H9 (cell line): ENCODE data around the gene MANF. TPM values are rescaled to one million over a fixed set of nuclear protein-coding genes. Genes with fewer than 3 reads are reported as not detected.
A peak's percentile ranks its signal among the peaks of the same experiment; 100 is the strongest.

Experiments
- DNase-seq: peaks from one replicate; pipeline ENCODE4 v3.0.0-alpha.2; 2017
- H2AFZ ChIP-seq: one replicate; pipeline ENCODE4 v1.6.1; 2013; ENCODE audit warnings: mild to moderate bottlenecking, low read length, control low read depth, moderate library complexity
- H2AK5ac ChIP-seq: 2 replicates; pipeline ENCODE4 v1.6.1; 2013; ENCODE audit warnings: low read length, control low read depth, mixed read lengths; ENCODE audit not compliant: insufficient read length
- H2BK120ac ChIP-seq: one replicate; pipeline ENCODE4 v1.6.1; 2013; ENCODE audit warnings: low read depth, mild to moderate bottlenecking, low read length, control low read depth, inconsistent platforms; ENCODE audit not compliant: poor library complexity, severe bottlenecking
- H2BK12ac ChIP-seq: 2 replicates; pipeline ENCODE4 v1.6.1; 2013; ENCODE audit warnings: low read length, control low read depth, mixed read lengths, low read depth; ENCODE audit not compliant: insufficient read length
- H2BK15ac ChIP-seq: 2 replicates; pipeline ENCODE4 v1.6.1; 2013; ENCODE audit warnings: low read depth, low read length, control low read depth
- H2BK20ac ChIP-seq: one replicate; pipeline ENCODE4 v1.6.1; 2013; ENCODE audit warnings: low read depth, mild to moderate bottlenecking, low read length, control low read depth, inconsistent platforms; ENCODE audit not compliant: poor library complexity, severe bottlenecking
- H2BK5ac ChIP-seq: 2 replicates; pipeline ENCODE4 v1.6.1; 2013; ENCODE audit warnings: low read length, control low read depth, mixed read lengths; ENCODE audit not compliant: insufficient read length
- H3K14ac ChIP-seq: 2 replicates; pipeline ENCODE4 v1.6.1; 2013; ENCODE audit warnings: low read length, control low read depth; ENCODE audit not compliant: insufficient read depth
- H3K18ac ChIP-seq: 2 replicates; pipeline ENCODE4 v1.6.1; 2013; ENCODE audit warnings: low read depth, mild to moderate bottlenecking, mixed read lengths, low read length, control low read depth; ENCODE audit not compliant: insufficient read length
- H3K23ac ChIP-seq: 2 replicates; pipeline ENCODE4 v1.6.1; 2013; ENCODE audit warnings: low read length, control low read depth, mixed read lengths, low read depth; ENCODE audit not compliant: insufficient read length
- H3K23me2 ChIP-seq: 2 replicates; pipeline ENCODE4 v1.6.1; 2013; ENCODE audit warnings: low read depth, mild to moderate bottlenecking, mixed read lengths, low read length, control low read depth; ENCODE audit not compliant: insufficient read length, poor library complexity, severe bottlenecking
- H3K27ac ChIP-seq: 2 replicates; pipeline ENCODE4 v1.5.1; 2013; ENCODE audit warnings: low read length, control low read depth, mixed read lengths, low read depth; ENCODE audit not compliant: insufficient read length
- H3K27me3 ChIP-seq: 2 replicates; pipeline ENCODE4 v1.6.1; 2013; ENCODE audit warnings: low read length, control low read depth, inconsistent platforms; ENCODE audit not compliant: insufficient read depth
- H3K4ac ChIP-seq: 2 replicates; pipeline ENCODE4 v1.6.1; 2013; ENCODE audit warnings: low read depth, mild to moderate bottlenecking, control low read depth, inconsistent platforms, low read length, moderate library complexity
- H3K4me1 ChIP-seq: 2 replicates; pipeline ENCODE4 v1.6.1; 2013; ENCODE audit warnings: low read length, control low read depth, inconsistent platforms; ENCODE audit not compliant: insufficient read depth
- H3K4me2 ChIP-seq: 2 replicates; pipeline ENCODE4 v1.6.1; 2013; ENCODE audit warnings: low read length, control low read depth, mixed read lengths; ENCODE audit not compliant: insufficient read length, insufficient read depth
- H3K56ac ChIP-seq: 2 replicates; pipeline ENCODE4 v1.6.1; 2013; ENCODE audit warnings: low read depth, mild to moderate bottlenecking, mixed read lengths, low read length, control low read depth; ENCODE audit not compliant: insufficient read length
- H3K79me1 ChIP-seq: 2 replicates; pipeline ENCODE4 v1.6.1; 2013; ENCODE audit warnings: low read depth, mild to moderate bottlenecking, moderate library complexity, low read length, control low read depth, inconsistent platforms; ENCODE audit not compliant: insufficient read depth, poor library complexity, severe bottlenecking
- H3K79me2 ChIP-seq: 2 replicates; pipeline ENCODE4 v1.6.1; 2013; ENCODE audit warnings: low read length, control low read depth, inconsistent platforms; ENCODE audit not compliant: insufficient read depth
- H3K9ac ChIP-seq: 2 replicates; pipeline ENCODE4 v1.6.1; 2013; ENCODE audit warnings: low read length, control low read depth, mixed read lengths; ENCODE audit not compliant: insufficient read length; ENCODE audit errors: extremely low read depth
- H3K9me3 ChIP-seq: one replicate; pipeline ENCODE4 v1.6.1; 2013; ENCODE audit warnings: low read depth, low read length, inconsistent platforms; ENCODE audit not compliant: control insufficient read depth
- H3T11ph ChIP-seq: one replicate; pipeline ENCODE4 v1.6.1; 2013; ENCODE audit warnings: mild to moderate bottlenecking, low read length, control low read depth, inconsistent platforms
- H4K20me1 ChIP-seq: one replicate; pipeline ENCODE4 v1.6.1; 2013; ENCODE audit not compliant: control insufficient read depth, insufficient read length, insufficient read depth
- H4K5ac ChIP-seq: 2 replicates; pipeline ENCODE4 v1.6.1; 2013; ENCODE audit warnings: low read depth, mild to moderate bottlenecking, mixed read lengths, low read length, control low read depth; ENCODE audit not compliant: insufficient read length
- H4K8ac ChIP-seq: replicated peaks from 2 replicates; pipeline ENCODE4 v1.6.1; 2013; ENCODE audit warnings: low read length, control low read depth, mixed read lengths, low read depth; ENCODE audit not compliant: insufficient read length
- H4K91ac ChIP-seq: 2 replicates; pipeline ENCODE4 v1.6.1; 2013; ENCODE audit warnings: low read depth, mild to moderate bottlenecking, moderate library complexity, mixed read lengths, low read length, control low read depth; ENCODE audit not compliant: insufficient read length
- H3K27ac Mint-ChIP-seq, 3 experiments: 2 replicates in 2 of 3; 3 replicates in 1 of 3; pipeline ENCODE4 v1.8.0; 2020 to 2021; ENCODE audit warnings: mixed read lengths in 3 of 3, mild to moderate bottlenecking in 1 of 3, moderate library complexity in 1 of 3
- H3K27me3 Mint-ChIP-seq: 2 replicates; pipeline ENCODE4 v1.8.0; 2021; ENCODE audit warnings: low read depth, mild to moderate bottlenecking, moderate library complexity, mixed read lengths
- H3K36me3 Mint-ChIP-seq, 3 experiments: 2 replicates in 2 of 3; 3 replicates in 1 of 3; pipeline ENCODE4 v1.8.0; 2020 to 2021; ENCODE audit warnings: low read depth in 3 of 3, mixed read lengths in 3 of 3; ENCODE audit not compliant: insufficient read depth in 1 of 3
- H3K4me1 Mint-ChIP-seq, 2 experiments: 2 replicates each; pipeline ENCODE4 v1.8.0; 2020; ENCODE audit warnings: mixed read lengths in 2 of 2
- H3K4me3 Mint-ChIP-seq, 2 experiments: 2 replicates in 1 of 2; 3 replicates in 1 of 2; pipeline ENCODE4 v1.8.0; 2020 to 2021; ENCODE audit warnings: mild to moderate bottlenecking in 2 of 2, mixed read lengths in 2 of 2, moderate library complexity in 1 of 2
- H3K9me3 Mint-ChIP-seq, 2 experiments: 2 replicates in 1 of 2; 3 replicates in 1 of 2; pipeline ENCODE4 v1.8.0; 2020; ENCODE audit warnings: mild to moderate bottlenecking in 2 of 2, mixed read lengths in 2 of 2, moderate library complexity in 1 of 2
- CTCF ChIP-seq: fragments of 200-600 bp; sonication (generic); conservative IDR thresholded peaks from 3 replicates; pipeline ENCODE4 v1.8.0; 2021; ENCODE audit warnings: antibody characterized with exemption, mild to moderate bottlenecking
- WGBS: extraction: QIAGEN DNeasy Blood & Tissue Kit; methylation state at CpG from one replicate; pipeline ENCODE4 v1.1.7; 2013; ENCODE audit warnings: missing lambda C conversion rate, low lambda C conversion rate, mixed read lengths; ENCODE audit not compliant: insufficient read length; ENCODE audit errors: extremely low coverage; 5-methylcytosine and 5-hydroxymethylcytosine counted together
- total RNA-seq: library from RNA; stranded (reverse); gene quantifications from 2 replicates; pipeline ENCODE4 v1.2.1, GENCODE V29; 2021

Gene MANF
- total RNA-seq, 1 experiment from 2014 or later = 148 TPM

- no peak overlapping the region for H3K4ac ChIP-seq
- no peak overlapping the region for H3K56ac ChIP-seq
- no peak overlapping the region for H2BK5ac ChIP-seq
- Mint-ChIP-seq H3K36me3 (peaks cover 0 to 9% (median 8%) of the 10 kb centered on the region in 3 experiments; a peak in 6 of 7 replicates), H3K27ac (peak overlapping the region in 2 of 3 experiments; percentile 36 to 70; a peak in 2 of 7 replicates), H3K9me3 (no peaks in the 10 kb centered on the region), H3K27me3 (peaks cover 2% of the 10 kb centered on the region; the same call in 1 of the 2 replicates), H3K4me3 (no peak overlapping the region), H3K4me1 (peaks cover 12 to 16% of the 10 kb centered on the region in 2 experiments)
- H3K4me1 ChIP-seq = no peaks in the 10 kb centered on the region
- H2AFZ ChIP-seq = no peak overlapping the region
- WGBS = no CpG with 5 or more reads among the region's 15 CpGs
- H2BK12ac ChIP-seq = no peak overlapping the region
- H4K91ac ChIP-seq = no peak overlapping the region
- no peak overlapping the region for H3K14ac ChIP-seq
- H3K9me3 ChIP-seq = no peaks in the 10 kb centered on the region
- peaks cover 11% of the 10 kb centered on the region for H3K23me2 ChIP-seq
- H3K23ac ChIP-seq = no peak overlapping the region
- H2BK15ac ChIP-seq = no peak overlapping the region
- H3K18ac ChIP-seq = no peak overlapping the region
- H3K79me2 ChIP-seq = peaks cover 3% of the 10 kb centered on the region; the same call in 1 of the 2 replicates
- no peak overlapping the region for H2AK5ac ChIP-seq
- H3K27ac ChIP-seq = no peak overlapping the region
- H3K79me1 ChIP-seq = no peaks in the 10 kb centered on the region
- H4K20me1 ChIP-seq = no peaks in the 10 kb centered on the region
- no peak overlapping the region for H3K9ac ChIP-seq
- H3K27me3 ChIP-seq = no peaks in the 10 kb centered on the region
- TF ChIP-seq CTCF = no peak
- H2BK20ac ChIP-seq = no peak overlapping the region
- H3K4me2 ChIP-seq = no peak overlapping the region
- no peak overlapping the region for H4K8ac ChIP-seq
- no peak for DNase-seq
- no peak overlapping the region for H4K5ac ChIP-seq
- no peak overlapping the region for H3T11ph ChIP-seq
- no peak overlapping the region for H2BK120ac ChIP-seq
Observed at GRCh38 chr3:51380601-51381332, 4.3 kb upstream of the MANF start.
